Stimulated activated CD8-positive, alpha-beta memory T cell treated with anti-CD3 and anti-CD28 coated beads, Interleukin-7, amount 100 ng/mL, for 48 hours (primary cell): ENCODE data around the gene MAST4.

Experiments
- DNase-seq, 2 donors: peaks; one replicate each; pipeline ENCODE4 v3.0.0-alpha.2; 2020; ENCODE audit warnings: low read depth in 1 of 2; ENCODE audit errors: extremely low read depth in 1 of 2

Gene MAST4

DNA sequence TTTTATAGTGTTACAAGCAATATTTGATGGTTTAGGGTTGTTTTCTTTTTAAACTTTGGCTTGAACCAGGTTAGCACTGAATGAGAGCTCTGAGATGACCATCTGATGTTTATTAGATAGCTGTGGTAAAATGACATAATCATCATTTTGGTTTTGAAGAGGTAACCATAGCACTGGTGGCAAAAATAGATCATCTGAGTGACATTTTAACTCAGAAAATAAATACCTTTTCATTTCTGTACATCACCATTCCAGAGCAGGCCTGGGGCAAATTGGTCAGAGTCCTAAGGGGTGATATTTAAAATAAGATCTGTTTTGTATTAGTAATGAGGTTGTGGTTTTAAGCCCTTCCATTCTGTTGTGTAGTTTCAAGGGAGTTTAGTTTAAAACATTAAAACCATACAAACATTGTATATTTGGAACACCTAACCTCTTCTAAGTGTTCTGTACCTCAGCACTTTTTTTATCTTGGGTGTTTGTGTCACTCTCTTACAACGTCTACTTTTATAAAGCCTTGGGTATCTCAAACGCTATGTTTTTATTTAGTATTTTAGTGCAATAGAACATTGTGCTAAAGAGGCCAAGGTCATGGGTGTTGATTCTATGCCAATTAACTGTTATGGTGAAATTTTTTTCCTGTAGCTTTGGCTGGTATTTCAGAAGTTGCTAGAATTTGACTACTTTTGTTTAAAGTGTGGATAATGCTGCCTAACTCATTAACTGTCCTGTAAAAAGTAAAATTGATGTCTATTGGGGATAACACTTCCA lies 434.3 kb downstream of the MAST4 start:
- DNase-seq, result no peak

DNA sequence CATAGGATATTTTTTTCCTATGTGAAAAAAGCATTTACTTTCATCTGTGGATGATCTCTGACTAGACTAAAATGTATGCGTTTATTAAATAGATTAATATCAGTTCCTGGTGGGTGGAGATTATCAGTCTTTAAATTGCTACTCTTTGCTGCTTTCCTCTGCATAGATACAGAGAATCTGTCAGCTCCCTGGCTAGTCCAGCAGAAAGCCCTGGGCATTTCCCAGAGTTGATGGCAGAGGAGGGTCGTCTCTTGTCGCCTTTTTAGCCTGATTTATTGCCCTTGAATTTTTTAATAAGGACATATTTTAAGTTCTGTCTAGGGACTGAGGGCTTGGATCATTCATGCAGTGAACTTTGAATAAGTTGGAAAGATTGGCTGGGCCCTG lies 434.9 kb downstream of the MAST4 start:
- no peak for DNase-seq

DNA sequence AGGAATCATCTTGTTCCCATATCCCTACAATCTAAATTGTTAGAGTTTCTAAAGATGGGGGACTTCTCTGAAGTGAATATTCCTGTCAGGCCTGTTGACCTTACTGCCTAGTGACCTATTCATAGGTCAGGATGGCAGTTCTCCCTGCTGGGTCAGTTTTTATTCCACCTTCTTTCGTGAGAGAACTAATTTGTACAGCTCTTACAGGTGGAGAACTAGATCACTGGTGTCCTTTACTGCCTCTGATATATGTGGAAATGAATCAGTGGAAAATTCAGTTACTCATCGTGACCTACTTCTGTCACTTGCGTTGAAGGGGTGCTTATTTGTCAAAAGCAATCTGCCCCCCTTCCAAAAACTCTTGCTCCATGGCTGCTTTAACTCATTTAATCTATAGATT lies 435.5 kb downstream of the MAST4 start:
- DNase-seq, result no peak

DNA sequence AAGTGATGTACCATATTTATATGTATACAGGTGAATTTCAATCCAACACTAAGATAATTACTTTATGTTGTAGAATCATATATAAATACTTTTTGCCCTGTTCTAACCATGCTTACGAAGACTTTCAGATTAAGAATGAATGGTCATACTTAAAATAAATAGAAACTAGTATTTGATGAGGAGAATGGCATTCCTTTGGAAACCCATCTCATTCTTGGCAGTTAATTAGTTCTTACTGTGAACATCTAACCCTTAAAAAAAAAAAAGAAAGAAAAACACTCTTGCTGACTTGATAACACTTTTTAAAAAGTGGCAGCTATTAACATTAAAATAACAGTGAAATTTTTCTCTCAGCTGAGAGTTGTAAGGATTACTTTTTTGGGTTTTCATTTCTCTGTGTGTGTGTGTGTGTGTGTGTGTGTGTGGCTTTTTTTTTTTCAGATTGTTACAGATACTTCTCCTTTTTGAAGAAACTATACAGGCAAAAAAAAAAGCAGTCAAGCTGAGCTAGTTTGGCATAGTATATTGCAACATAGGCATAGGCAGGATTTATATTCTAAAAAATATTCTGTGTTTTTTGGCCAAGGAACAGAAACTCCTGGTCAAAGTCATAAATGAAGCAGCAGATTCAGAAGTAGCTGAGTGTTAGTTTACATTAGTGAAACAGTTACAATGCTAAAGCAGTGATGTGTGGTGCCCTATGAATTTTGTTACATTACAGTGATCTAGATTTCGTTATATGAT lies 436.9 kb downstream of the MAST4 start:
- no peak for DNase-seq

DNA sequence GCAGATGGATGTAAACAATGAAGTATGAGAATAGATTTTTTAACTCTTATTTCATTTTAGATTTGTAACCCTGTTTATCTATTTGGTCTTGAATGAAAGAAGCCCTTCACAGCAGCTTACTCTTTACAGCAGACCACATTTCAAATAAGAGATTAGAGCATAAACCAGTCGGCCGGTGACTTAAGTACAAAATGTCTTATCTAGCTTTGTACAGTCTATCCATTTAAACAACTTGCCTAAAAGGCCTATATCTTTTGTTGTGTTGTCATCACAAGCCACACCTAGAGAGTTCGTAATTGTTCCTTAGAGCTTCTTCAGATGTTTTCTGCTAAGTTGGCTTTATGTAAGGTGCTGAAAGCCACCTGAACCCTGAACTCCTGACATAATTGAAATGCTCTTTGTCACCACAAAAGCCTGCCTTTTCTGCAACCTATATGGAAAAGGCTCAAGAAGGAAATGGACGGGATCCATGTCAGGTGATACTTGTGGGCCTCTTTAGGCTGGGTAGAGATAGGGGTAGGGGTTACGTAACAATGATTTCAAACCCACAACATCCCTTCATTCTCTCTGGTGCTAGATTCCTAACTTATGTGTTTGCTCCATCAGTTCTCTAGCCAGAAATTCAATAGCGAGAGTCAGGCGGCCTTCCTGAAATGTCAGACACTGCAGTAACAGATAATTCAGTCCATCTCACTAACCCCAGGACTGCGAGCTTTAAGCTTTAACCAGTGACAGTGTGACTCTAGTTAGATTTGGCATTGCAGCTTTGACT lies 437.9 kb downstream of the MAST4 start:
- DNase-seq, result no peak

DNA sequence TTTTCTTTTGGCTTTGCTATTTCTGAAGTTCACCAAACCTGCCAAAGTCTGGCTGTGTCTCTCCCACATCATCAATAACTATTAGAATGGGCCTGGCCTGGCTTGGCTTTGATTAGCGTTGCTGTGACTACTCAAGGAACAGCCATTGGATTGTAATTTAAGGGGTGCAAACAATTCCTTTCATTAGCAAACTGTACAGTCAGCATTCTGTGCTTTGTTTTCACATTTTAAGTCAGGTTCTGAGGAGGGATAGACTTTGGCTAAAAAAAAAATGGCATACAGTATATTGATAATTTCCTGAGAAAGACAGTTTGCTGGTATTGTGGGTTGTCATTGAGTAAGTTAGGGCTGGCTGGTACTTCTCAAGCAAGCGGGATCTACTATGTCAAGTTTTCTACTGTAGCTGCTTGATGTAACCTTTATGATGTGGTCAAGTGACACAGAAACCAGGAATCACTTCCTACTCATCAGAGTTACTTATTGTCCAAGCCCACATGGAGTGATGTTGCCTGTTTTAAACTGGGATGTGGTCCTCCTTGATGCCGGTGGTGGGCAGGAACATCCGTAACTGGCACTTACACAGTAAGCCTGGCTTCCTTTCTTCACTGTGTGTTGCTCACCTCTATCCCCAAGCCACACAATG lies 439.0 kb downstream of the MAST4 start:
- DNase-seq, result no peak

DNA sequence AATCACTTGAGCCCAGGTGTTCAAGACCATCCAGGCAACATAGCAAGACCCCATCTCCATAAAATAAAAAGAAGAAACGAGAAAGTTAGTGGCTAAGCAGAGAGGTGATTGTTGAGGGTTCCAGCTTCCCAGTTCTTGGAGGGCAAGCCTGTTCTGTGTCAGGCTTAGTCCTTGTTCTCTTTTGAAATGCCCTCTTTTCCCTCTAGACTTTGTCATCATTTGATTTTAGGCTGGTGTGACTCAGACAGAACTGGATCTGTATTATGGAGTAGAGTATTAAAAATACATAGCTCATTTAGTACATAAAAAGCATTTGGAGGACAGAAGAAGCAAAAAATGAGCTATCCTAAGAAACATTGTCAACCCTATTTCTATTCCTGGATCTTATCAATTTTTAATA lies 441.0 kb downstream of the MAST4 start:
- DNase-seq, result no peak

DNA sequence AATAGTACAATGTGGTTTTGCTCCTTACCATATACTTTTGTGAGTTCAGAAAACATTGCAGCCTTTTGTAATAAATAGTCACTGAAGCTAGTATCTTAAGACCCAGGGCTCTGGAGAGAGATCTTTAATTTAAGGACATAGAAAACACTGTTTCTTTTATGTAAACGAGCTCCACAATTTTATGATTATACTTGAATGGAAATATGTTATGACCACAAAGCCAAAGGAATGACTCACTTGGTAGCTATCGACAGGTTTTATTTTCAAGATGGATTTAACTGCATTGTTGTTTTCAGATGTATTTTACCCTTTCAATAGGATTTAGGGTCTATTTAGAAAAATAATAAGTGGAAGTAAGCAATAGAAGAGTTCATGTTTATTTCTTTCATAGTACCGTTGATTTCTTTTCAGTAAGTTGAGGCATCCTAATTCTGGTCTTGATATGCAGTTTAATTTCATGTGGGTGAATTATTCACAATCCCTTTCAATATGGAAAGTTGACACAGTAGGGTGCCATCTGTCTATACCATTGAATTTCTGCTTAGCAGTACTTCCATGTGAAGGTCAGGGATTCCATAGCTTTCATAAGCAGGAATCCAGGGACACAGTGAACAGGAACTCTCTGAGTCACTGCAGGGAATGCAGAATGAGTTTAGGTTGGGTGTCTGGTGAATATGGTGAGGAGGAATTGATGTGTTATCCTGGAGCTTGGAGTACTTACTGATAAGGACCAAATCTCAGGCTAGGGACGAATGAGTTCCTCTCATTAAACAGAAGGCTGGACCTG lies 442.8 kb downstream of the MAST4 start:
- no peak for DNase-seq

DNA sequence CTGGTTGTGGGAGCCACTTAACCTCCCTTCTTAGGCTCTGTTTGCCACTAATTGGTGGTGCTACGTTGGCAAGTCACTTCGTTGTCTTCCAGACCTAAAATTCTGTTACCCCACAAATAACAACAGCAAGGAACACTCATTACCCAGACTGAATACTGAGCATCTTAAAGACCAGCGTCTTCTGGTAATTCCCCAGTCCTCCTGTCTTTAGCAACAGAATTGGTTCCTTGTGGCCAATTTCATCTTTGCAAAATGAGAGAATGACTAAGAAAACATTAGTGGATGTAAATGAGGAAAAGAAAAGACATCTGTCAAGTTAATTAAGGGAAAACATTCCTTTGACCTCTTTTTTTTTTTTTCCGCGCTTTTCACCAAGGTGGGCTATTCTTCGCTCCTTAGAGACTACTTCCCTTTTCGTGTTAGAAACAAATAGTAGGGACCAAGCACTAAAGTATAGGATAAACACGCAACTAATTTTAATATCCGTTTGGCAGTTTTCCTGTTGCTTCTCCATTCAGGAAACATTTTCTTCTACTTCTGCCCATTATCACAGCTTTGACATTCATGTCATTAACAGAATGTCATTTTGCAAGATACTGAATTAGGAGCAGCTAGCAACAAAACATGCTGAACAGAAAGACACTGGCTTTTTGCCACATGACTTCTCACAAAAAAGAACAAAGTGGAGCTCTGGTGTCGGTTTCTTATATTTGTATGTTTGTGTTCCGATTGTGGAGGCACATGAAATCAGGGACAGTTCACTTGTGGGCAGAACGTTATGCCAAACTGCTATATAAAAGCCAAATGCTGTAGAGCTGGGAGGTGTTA lies 446.2 kb downstream of the MAST4 start:
- DNase-seq, result no peak

DNA sequence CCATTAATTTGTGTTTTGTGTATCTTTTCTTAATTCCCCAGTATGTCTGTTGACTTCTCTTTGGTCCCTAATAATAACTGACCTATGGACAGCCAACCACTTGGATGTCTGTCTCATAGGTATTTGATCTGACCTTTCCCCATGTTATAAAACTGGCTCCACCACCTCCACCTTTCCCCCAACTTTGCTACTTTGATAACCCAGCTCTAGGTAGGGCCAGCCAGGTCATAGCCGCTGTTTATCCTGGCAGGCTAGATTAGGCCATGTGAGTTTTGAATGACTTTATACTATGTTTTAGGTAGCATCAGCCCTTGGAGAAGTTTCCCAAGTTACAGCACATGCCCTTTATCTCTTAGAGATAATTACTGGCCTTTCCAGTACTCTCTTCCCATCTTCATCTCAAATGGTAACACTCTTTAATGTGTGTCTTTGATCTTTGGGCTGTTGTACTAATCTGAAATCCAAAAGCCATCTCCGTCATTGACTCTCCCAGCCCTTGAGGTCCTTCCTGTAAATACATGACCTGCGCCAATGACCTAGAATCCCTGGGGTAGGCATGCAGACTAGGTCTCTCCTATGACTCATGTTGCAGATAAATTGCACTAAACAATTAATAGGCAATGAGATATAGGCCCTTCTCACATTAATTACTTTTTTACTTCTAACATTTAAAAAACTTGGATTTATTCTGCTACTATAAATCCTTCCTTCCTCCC lies 447.8 kb downstream of the MAST4 start:
- no peak for DNase-seq

DNA sequence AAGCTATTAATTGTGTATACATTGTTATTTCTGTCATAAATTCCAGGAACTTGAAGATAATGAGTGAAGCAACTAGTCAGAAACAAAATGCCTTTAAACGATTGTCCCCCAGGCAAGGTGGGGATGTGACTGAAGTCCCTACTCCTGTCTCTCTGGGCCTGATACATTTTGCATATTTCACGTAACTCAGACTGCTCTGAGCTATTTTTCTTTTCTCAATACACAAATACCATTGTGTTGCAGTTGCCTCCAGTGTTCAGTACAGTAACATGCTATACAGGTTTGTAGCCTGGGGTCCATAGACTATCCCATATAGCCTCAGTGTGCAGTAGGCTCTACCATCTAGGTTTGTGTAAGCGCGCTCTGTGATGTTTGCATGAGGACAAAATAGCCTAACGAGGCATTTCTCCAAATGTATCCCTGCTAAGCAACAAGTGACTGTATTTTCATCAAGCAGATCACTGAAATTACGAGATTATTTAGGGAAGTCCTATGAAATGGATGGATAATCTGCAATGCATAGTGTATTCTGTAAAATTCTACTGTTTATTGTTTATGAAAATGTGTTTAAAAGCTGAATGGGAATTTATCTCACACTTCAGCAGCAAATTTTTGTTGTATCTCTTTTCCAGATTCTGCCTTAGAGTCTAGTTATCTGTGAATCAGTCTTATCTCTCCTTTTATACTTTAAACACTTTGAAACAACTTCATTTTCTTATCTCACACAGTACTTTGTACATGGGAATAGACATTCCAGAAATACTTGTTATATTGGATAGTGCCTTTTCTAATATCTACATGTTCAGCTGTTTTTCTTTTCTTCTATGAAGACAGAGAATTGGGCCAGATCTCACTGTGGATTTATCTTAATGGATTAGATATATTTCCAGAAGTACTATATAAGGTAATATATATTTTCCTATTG lies 449.9 kb downstream of the MAST4 start:
- DNase-seq, result no peak

DNA sequence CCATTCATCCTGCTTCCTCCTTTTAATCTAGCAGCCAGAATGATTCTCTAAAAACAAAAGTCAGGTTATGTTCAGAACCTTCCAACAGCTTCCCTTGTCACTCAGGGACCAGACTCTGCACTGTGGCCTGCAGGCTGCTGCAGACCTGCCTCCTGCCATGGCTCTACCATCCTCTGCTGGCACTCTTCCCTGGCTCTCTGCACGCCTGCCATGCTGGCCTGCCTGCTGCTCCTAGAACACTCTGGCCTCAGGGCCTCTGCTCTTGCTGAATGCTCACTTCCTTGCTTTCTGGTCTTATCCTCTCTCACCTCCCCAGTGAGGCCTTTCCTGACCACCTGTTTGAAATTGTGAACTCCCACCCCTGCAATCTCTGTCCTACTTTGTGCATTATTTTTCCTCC lies 451.0 kb downstream of the MAST4 start:
- DNase-seq, result no peak

DNA sequence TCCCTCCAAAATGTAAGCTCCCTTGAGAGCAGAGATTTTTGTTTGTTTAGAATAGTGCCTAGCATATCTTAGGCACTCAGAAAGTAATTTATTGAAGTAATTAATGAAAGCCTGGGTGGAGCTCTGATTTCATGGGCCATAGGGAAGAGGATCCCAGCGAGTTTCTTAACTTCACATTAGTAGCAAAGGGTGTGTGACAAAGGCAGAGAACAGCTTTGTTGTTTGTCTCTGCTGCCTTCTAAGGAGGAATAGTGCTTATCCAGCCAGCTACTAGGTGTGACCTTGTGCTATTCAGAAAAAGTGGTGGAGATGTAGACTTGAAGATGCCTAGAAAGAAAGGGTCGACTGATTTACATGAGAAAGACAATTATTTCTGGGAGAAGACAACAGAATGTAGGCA lies 451.4 kb downstream of the MAST4 start:
- DNase-seq, result no peak

DNA sequence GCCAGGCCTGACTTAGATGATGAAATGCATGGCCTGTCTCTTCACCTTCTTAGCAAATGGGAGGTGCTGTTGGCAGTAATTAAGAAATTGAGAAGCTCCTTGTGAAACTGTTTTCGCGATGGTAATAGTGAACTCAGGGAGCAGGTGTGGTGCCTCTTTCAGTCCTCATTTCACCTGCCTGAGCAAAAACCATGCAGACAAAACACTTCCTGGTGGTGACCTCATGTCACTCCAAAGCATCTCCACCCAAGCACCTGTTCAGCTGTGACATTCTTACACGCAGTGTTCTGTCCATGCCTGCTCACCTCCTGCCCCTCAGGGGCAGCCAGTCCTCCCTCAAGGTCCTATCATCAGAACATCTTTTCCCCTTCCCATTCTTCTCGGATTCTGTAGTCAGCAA lies 453.9 kb downstream of the MAST4 start:
- no peak for DNase-seq

DNA sequence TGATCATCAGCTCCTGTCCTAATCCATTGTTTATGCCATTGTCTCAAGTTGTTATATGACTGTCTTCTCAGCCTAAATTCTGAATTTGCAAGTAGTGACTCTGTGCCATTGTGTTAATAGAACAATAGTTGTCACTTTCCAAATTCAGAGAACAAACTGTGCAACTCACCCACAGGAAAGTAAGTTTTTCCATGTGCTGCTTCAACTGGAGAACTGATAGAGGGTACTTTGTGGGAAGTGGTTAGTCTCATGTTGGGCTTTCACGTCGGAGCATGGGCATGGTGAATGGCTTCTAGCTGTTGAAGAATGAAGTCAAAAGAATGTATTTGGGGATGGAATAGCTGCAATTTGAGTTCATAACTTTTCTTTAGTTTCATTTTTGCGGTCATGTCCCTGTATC lies 454.4 kb downstream of the MAST4 start:
- DNase-seq, result no peak

DNA sequence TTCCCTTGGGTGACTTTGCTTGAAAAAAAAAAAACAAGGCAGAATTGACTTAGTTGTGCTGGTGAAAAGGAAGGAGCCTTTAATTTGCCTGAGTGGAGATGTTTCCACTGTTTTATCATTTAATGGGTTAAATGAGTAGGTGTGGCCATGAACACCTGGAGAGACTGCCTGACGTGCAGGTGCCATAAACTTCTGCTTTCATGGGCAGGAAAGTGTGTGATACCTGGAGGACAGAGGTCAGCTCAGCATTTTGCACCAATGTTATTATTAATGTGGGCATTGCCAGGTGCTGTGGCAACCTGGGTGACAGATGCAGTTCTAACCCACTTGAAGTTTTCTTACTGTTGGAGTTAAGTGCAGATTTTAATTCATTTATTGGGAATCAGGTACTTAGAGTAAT lies 455.0 kb downstream of the MAST4 start:
- no peak for DNase-seq

DNA sequence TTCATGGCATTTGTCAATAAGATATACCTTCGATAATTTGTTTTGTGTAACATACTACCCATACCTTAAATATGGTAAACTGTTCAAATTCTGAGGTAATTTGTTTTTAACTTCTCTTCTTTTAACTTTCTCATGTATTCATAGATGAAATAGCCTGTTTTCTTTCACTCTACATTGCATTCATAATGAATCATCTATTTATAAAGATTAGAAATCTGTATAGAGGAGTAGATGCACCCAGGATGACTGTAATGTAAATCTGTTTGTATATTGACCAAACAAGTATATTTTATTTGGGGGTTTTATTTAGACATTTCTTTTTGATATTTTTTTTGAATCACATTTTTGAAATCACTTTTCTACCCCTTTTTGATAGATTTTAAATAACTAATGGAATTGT lies 455.8 kb downstream of the MAST4 start:
- no peak for DNase-seq

DNA sequence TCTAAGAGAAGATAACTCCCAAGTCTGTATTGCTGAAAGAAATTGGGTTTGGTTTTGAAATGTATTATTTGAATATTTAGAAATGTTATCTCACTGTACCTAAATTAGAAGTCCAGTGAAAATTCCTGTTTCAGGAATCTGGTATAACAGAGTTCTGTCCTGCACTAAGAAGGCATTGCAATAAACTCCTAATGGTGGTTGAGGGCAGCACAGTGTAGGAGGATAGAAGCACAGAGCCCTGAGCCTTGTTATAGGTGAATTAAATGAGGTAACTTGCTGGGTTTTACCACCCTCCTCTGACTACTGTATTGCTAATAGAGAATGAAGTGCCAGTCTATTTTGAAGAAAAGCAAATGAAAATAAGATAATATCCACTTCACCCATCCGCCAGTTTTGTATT lies 457.0 kb downstream of the MAST4 start:
- no peak for DNase-seq
